Mesodermal cell (in vitro differentiated cells): ENCODE measurements around the gene AP1AR.
"Not testable (repeated sequence)": the region's sequence is repeated elsewhere in the genome, so short reads cannot be mapped to it uniquely, and the experiment has no call there.

Experiments used
- H3K27ac ChIP-seq: 2 replicates; pipeline ENCODE4 v1.7.0; 2013; ENCODE audit warnings: mild to moderate bottlenecking, low read depth, low read length, moderate library complexity; ENCODE audit not compliant: severe bottlenecking
- H3K36me3 ChIP-seq: 2 replicates; pipeline ENCODE4 v1.7.1; 2013; ENCODE audit warnings: mild to moderate bottlenecking, low read length, moderate library complexity; ENCODE audit not compliant: control insufficient read depth, insufficient read depth
- H3K4me1 ChIP-seq: one replicate; pipeline ENCODE4 v1.7.1; 2013; ENCODE audit warnings: mild to moderate bottlenecking, low read length; ENCODE audit not compliant: insufficient read depth, control insufficient read depth, poor library complexity, severe bottlenecking
- H3K4me3 ChIP-seq: 2 replicates; pipeline ENCODE4 v1.7.0; 2013; ENCODE audit warnings: low read length, control low read depth, mild to moderate bottlenecking; ENCODE audit not compliant: insufficient read depth, poor library complexity, severe bottlenecking; ENCODE audit errors: extremely low read depth
- H3K9me3 ChIP-seq: 2 replicates; pipeline ENCODE4 v1.7.1; 2013; ENCODE audit warnings: mild to moderate bottlenecking, low read length, moderate library complexity; ENCODE audit not compliant: control insufficient read depth
- WGBS, 2 experiments: methylation state at CpG; one replicate each; pipeline ENCODE4 v1.1.5; 2013; ENCODE audit warnings: missing lambda C conversion rate in 2 of 2; ENCODE audit not compliant: insufficient coverage in 2 of 2; 5-methylcytosine and 5-hydroxymethylcytosine counted together

The AP1AR gene

GRCh38 chr4:112290341-112290740 lies 58.8 kb downstream of the AP1AR start:
- H3K27ac ChIP-seq, result no peak overlapping the region
- H3K9me3 ChIP-seq, result no peaks in the 10 kb centered on the region
- H3K36me3 ChIP-seq, result no peaks in the 10 kb centered on the region
- H3K4me3 ChIP-seq, result no peak overlapping the region
- 67 to 100% methylated on average over 1 of the region's 3 CpGs for WGBS, 2 experiments
- no peaks in the 10 kb centered on the region for H3K4me1 ChIP-seq

GRCh38 chr4:112296949-112297880 lies 65.6 kb downstream of the AP1AR start, which contains the start of gene ALPK1:
TSS of gene ALPK1 (plus strand) at chr4:112297369.
- Histone ChIP-seq H3K4me1 (no peaks in the 10 kb centered on the region), H3K4me3 (no peak within 1 kb of the TSS), H3K27ac (no peak within 1 kb of the TSS), H3K36me3 (no peaks in the 10 kb centered on the region), H3K9me3 (no peaks in the 10 kb centered on the region)
- WGBS, 2 experiments, result no CpG with 5 or more reads among the region's 4 CpGs

DNA sequence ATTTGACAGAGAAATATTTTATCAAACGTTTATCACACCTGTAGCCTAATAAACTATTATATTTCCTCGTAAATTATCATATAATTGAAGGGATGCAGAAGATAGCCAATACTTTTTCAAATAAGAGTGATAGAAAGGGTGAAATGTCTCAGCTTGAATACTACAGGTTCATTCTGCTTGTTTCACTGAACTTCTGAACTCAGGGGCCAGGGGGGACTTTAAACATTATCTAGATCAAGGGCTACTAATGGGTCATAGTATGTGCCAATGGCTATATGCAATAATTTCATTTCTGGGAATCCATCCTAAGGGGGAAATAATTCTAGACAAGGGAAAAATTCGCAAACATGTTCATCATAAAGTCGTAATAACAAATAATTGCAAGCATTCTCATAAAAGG lies 68.1 kb downstream of the AP1AR start:
- WGBS, 2 experiments, result no CpG with 5 or more reads among the region's 4 CpGs
- Histone ChIP-seq H3K36me3 (no peaks in the 10 kb centered on the region), H3K27ac (no peak overlapping the region), H3K9me3 (no peaks in the 10 kb centered on the region), H3K4me3 (no peak overlapping the region), H3K4me1 (no peaks in the 10 kb centered on the region)

DNA sequence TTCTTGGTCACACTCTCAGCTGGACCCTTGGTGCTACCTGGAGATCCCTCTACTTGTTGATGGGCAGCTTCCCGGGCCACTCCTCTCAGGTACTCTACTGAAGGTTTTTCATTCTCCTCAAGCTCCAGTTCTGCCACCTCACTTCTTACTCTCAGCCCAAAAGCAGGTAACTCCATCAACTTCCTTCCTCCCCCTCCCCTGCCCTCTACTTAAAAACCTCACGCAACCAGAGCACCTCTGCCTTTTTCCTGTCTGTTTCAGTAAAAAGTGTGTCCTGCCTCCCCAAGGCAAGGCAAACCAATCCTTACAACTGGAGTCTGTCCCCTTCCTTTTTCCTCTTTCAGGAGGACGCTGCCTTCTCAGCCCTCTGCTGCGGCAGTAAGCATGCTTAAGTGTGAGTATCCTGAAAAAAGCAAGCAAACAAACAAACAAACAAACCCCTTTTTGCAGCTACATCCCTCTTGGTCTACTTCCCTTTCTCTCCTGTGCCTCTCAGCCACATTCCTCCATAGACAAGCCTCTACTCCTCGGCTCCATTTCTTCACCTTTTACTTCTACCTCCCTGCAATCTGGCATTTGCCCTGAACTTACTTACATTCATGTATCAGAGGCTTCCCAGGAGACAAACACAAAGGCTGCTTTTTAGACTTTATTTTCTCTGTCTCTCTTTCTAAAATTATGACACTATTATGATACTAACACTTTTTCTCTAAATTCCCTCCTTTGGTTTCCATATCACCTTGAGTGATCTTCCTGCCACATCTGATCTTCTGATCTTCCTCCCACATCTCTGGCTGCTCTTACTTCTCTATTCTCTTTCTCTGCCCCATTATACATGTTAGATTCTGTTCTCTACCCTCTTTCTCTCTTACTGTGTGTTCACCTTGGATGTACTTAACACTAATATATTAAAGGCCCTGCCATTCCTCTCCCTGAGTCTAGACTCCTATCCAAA lies 71.0 kb downstream of the AP1AR start:
- no peaks in the 10 kb centered on the region for H3K4me1 ChIP-seq
- no peaks in the 10 kb centered on the region for H3K36me3 ChIP-seq
- H3K27ac ChIP-seq, result no peak overlapping the region
- H3K9me3 ChIP-seq, result no peaks in the 10 kb centered on the region
- WGBS, 2 experiments, result 70 to 81% methylated on average over 4 to 5 of the region's 5 CpGs
- no peak overlapping the region for H3K4me3 ChIP-seq

DNA sequence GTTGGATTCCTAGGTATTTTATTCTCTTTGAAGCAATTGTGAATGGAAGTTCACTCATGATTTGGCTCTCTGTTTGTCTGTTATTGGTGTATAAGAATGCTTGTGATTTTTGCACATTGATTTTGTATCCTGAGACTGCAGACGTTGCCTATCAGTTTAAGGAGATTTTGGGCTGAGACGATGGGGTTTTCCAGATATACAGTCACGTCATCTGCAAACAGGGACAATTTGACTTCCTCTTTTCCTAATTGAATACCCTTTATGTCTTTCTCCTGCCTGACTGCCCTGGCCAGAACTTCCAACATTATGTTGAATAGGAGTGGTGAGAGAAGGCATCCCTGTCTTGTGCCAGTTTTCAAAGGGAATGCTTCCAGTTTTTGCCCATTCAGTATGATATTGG lies 73.9 kb downstream of the AP1AR start:
- H3K9me3 ChIP-seq, H3K36me3 ChIP-seq, H3K4me1 ChIP-seq, H3K4me3 ChIP-seq, H3K27ac ChIP-seq: not testable (repeated sequence)
- 80 to 92% methylated on average over 1 to 2 of the region's 3 CpGs for WGBS, 2 experiments

DNA sequence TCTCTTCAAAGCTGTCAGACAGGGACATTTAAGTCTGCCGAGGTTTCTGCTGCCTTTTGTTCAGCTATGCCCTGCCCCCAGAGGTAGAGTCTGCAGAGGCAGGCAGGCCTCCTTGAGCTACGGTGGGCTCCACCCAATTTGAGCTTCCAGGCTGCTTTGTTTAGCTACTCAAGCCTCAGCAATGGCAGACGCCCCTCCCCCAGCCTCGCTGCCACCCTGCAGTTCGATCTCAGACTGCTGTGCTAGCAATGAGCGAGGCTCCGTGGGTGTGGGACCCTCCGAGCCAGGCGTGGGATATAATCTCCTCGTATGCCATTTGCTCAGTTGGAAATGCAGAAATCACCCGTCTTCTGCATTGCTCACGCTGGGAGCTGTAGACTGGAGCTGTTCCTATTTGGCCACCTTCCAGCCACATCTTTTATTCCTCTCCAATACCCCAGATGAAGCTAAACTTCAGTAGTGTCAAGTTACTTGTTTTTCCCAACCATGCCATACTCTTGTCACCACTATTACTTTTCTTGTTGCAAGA lies 77.7 kb downstream of the AP1AR start:
- not testable (repeated sequence) for H3K4me3 ChIP-seq, H3K36me3 ChIP-seq, H3K4me1 ChIP-seq, H3K27ac ChIP-seq, H3K9me3 ChIP-seq
- 30 to 47% methylated on average over 6 to 11 of the region's 12 CpGs for WGBS, 2 experiments

- 100% methylated on average over 1 to 4 of the region's 5 CpGs for WGBS, 2 experiments
- Histone ChIP-seq H3K27ac (no peak overlapping the region), H3K4me3 (no peak overlapping the region), H3K36me3 (no peaks in the 10 kb centered on the region), H3K9me3 (no peaks in the 10 kb centered on the region), H3K4me1 (no peaks in the 10 kb centered on the region)
These were observed 79.9 kb downstream of the AP1AR start for GRCh38 chr4:112311516-112311915.

- Histone ChIP-seq H3K4me1 (no peaks in the 10 kb centered on the region), H3K36me3 (no peaks in the 10 kb centered on the region), H3K9me3 (no peaks in the 10 kb centered on the region), H3K4me3 (no peak overlapping the region), H3K27ac (no peak overlapping the region)
- WGBS, 2 experiments, result 94 to 97% methylated on average over 3 to 5 of the region's 5 CpGs
These were observed 81.1 kb downstream of the AP1AR start for GRCh38 chr4:112312610-112313239.

DNA sequence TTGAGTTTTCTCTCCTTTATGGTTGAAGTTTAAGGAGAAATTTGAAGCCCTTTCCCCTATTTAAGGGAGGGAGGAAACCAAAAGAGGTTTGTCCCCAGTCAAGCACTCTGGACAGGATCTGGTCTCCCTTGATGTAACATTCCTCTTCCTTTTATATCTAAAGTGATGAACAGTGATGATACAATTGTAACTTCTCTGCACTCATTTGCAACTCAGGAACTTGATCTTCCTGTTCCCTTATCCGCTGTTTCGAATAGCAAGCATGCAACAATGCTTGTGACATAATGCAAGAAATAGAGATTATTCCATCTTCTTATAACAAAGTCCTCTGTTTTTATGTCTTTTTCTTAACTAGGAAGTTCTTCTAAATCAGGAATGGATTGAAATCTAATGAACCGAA lies 83.9 kb downstream of the AP1AR start:
- no peaks in the 10 kb centered on the region for H3K36me3 ChIP-seq
- no peaks in the 10 kb centered on the region for H3K4me1 ChIP-seq
- WGBS, 2 experiments, result 100% methylated on average over 2 of the region's 3 CpGs; no CpG with 5 or more reads in 1 of the 2 experiments
- H3K9me3 ChIP-seq, result no peaks in the 10 kb centered on the region
- H3K27ac ChIP-seq, result no peak overlapping the region
- H3K4me3 ChIP-seq, result no peak overlapping the region

DNA sequence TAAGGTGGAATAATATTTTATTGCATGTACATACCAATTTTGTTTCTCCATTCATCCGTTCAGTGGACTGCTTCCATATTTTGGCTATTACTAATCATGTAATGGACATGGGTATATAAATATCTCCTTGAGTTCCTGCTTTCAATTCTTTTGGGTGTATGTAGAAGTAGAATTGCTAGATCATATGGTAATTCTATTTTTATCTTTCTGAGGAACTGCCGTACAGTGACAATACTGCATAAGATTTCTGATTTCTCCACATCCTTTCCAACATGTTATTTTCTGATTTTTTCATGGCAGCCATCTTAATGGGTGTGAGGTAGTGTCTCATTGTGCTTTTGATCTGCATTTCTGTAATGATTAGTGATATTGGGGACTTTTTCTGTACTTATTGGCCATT lies 84.8 kb downstream of the AP1AR start:
- Histone ChIP-seq H3K4me1 (no peaks in the 10 kb centered on the region), H3K36me3 (no peaks in the 10 kb centered on the region), H3K4me3 (no peak overlapping the region), H3K9me3 (no peaks in the 10 kb centered on the region), H3K27ac (no peak overlapping the region)
- WGBS, 2 experiments, result no CpG with 5 or more reads among the region's 2 CpGs
